SH-SY5Y (cell line): ENCODE data around the gene MRPS18B.

Source experiments
- GATA2 ChIP-seq: IDR thresholded peaks from 2 replicates; pipeline ENCODE4 v1.6.1; 2011; ENCODE audit warnings: mild to moderate bottlenecking, low read depth, low read length
- GATA3 ChIP-seq: IDR thresholded peaks from 2 replicates; pipeline ENCODE4 v1.6.1; 2011; ENCODE audit warnings: low read depth, mild to moderate bottlenecking, low read length, moderate library complexity

GRCh38 chr6:30614843-30615218, 2.8 kb upstream of the MRPS18B start:
- no peak for TF ChIP-seq GATA2
- TF ChIP-seq GATA3 = no peak
